SIG-M5 treated with dmso at 0.1 percent for 504 hours (cell line): ENCODE results near the gene HK2.
"Not testable (repeated sequence)": the region's sequence is repeated elsewhere in the genome, so short reads cannot be mapped to it uniquely, and the experiment has no call there.

ENCODE experiments used
- DNase-seq: peaks from one replicate; lab custom pipeline; 2025; ENCODE audit not compliant: unreplicated experiment; lab: John Stamatoyannopoulos, UW

Gene HK2

DNA sequence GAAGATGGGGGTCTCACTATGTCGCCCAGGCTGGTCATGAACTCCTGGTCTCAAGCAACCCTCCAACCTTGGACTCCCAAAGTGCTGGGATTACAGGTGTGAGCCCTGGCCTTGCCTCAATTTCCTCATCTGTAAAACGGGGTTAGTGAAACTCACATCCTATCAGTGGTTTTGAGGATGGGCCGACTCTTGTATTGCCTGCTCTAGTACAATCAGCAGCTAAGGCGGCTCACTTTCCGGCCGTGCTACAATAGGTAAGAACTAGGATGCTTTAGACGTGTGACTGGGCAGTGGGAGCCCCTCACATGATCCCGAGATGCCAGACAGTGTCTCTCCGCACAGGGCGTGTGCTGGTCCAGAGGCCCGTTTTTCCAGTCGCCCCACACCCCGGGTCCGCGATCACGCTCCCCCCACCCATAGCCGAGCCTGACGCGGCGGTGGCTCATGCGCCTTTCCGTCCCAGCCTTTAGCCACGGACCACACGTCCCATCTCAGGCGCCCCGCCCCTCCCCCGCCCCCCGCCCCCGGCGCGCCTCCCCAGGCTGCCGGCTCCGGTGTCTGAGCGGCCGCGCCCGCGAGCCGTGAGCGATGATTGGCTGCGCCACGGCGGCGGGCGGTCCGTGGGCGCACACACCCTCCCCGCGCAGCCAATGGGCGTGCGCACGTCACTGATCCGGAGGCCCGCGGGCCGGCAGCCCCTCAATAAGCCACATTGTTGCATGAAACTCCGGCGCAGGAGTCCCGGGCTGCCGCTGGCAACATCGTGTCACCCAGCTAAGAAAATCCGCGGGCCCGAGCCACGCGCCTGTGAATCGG, at the start of gene HK2:
TSS of gene HK2 (plus strand) at position 710 of the 816 bp plus-strand sequence. CDS start 454 bp downstream, outside the sequence.
- DNase-seq = peak; percentile 91

- peak; percentile 42 for DNase-seq
Measured at GRCh38 chr2:74789271-74789670, 44.7 kb upstream of the HK2 start.

DNA sequence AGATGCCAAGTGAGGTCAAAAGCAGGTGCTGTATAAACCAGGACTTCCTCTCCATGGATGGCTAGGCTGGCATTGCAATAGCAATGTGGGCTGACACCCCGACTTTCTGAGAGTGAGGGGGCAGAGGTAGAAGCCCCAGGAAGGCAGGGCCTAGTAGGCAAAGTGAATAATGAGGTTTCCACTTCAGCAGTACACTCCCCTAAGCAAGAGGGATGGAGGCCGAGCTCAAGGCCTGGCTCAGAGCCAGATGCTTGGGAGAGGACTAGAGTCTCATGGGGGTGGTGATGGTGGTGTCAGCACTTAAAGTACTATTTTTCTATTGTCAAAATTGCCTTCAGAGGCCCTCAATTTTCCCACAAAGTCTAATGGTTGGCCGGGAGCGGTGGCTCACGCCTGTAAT, 41.6 kb upstream of the HK2 start:
- DNase-seq = no peak

- DNase-seq = not testable (repeated sequence)
Measured at GRCh38 chr2:74794878-74795277, 39.0 kb upstream of the HK2 start.

DNA sequence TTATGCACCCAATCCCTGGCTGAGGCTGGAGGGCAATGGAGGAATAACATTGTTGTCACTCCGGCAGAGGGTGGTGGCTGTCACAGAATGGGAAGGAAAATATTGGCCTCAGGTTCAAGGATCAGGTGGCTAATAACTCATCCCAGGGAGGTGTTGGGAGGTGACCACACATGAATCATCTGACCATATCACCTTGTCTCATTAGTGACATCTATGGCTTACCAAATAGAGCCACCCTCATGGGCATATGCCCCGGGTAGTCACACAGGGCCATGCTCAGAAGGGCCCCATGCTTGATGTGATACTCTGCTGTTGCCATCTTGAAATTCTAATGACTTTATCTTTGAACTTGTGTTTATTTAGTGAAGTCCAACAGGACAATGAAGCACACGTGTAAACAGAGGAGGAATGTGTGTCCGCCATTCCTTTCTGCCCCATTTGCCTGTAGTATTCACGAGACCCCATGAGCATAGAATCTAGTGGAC, 27.5 kb upstream of the HK2 start:
- no peak for DNase-seq

DNA sequence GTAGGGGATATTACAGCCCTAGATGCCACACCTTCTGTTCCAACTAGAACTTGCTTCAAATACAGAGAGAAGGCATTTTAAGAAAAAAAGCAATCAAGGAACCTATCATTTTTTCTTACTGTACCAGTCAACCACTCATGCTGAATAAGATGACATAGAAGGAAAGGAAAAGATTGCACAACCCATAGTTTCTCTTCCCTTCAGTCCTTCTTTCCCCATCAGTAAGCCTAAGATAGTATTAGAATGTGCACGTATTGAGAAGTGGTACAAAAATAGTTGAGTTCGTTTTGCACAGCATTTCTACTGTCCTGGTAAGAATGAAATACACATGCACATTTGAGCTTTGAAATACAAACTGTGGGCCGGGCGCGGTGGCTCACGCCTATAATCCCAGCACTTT, 27.0 kb upstream of the HK2 start:
- peak; percentile 99 for DNase-seq

DNA sequence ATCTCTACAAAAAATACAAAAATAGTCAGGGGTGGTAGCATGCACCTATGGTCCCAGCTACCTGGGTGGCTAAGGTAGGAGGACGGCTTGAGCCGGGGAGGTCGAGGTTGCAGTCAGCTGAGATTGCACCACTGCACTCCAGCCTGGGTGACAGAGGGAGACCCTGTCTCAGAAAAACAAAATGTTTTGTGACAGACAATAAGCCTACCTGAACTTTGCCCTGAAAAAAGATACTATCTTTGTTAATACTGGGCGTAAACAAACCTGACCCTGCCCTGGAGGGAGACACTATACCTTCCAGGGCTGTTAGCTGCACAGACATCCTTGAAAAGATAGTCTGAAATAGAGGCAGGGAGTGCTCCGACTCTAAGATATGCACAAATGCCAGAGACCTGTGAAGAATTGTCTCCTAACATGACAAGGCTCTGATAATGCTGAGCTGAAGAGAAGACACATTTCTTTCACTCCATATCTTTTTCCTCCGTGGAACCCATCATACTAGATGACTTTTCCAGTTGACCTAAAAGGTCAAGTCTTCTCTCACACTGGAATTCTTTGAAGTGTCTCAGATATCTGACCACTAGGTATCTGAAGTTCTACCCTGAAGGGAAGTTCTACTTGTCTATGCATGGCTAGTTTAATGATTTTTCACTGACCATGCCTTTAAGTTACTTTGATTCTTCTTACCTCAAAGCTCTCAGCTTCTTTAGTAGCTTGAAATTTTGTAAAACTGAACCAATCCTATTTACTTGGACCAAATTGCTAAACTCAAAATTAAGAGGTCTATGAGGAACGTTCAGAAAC, 20.9 kb upstream of the HK2 start:
- no peak for DNase-seq

- DNase-seq = no peak
Measured at GRCh38 chr2:74814102-74814501, 19.8 kb upstream of the HK2 start.

DNA sequence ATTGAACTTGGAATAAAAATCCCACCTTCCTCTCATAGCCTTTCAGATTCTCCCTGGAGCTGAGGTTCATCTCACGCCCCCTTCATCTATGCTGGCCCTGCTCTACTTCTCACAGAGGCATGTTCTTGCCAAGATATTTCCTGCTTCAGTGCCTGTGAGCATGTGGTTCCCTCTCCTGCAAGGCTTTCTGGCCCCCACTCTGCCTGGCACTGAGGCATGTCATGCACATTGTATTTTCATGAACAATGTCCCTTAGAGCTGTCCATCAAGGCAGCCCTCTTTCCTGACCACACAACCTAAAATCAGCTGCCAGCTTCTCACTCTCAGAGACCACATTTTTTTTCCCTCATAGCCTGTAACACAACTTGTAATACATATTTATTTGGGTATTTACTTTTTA, 18.0 kb upstream of the HK2 start:
- no peak for DNase-seq

DNA sequence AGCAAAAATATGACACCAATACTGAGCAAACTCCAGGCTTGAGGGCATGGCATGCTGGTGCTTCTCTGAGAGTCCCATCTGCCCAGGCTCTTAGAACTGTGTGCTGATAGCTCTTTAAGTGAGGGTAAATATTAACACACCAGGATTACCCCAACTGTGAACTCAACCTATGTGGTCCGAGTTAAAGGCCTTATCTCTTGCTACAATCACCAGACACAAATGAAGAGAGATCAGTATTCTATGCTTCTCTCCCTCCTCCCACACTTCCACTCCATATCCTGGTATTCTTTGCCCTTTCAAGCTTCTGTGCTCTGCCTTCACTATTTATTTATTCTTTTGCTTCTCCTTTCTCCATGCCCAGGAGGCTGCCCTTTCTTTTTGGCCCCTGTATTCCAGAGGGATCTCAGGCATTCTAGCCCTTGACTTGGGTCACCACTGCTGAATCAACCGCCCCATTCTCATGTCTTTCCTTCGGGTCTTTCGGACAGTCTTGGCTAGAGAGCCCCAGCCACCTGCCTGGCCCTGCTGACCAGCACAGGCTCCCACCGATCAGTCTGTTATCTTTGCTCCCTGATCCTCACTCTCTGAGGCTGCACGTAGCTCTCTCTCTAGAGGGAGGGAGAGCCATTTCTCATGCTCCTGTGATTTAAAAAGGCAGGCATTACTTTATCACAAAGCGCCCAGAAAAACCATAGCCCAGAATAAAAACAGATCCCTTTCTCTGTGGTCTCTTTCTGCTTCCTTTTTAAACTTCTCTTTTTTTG, 17.2 kb upstream of the HK2 start:
- peak; percentile 84 for DNase-seq

GRCh38 chr2:74817304-74817675, 16.6 kb upstream of the HK2 start:
- DNase-seq = peak; percentile 84

DNA sequence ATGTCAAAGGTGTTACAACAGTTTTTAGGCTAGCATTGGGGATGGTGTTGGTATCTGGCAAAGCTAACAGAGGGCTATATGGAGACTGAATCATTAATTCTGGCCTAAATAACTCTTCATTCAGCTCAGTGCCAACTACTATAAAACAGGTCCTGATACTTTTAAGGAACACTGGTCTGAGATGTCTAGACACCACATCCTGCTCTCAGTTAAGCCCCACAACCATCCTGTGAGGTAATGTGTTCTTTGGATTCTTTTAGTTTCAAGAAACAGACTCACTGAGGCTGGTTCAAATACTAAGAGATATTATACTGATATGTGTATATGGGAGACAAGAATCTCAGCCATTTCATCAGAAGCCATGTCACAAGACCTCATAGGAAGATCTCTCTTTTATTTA, 14.2 kb upstream of the HK2 start:
- no peak for DNase-seq

DNA sequence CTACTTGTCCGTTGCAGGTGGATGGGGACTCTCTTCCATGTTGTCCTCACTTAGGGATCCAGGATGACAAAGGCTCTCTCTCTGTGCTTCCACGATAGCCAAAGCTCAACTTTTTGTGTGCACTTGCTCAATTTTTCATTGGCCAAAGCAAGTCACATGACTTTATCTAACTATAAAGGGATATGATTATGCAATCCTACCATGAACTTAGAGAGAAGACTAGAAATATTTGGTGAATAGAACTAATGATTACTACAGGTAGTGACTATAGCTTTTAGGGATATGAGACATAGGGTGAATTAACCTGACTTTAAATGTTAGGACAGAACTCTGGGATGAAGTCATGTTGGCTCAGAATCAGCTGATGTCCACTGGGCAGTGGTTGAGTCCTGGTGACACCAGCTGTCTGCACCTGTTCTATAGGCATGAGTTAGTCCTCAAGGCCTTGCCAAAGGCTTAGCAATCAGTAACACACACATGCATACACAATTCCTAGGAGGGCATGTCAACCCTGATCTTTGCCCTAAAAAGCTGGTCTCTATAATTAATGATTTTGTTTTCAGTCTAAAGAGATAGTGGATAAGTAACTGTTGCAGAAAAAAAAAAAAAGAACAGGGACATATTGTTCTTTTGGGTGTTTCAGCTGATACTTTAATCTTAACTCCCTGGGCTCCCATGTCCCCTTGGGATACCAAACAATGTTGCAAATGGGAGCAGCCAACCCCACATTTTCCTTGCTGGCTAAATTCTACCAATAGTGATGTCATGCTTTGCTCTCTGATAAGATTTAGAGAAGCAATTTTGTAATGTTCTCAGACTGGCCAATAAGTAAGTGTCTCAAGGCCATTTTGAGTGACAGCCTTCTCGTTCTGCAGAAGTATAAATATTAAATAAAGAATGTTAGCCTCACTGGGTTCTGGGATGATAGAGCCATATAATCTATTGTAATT, 12.5 kb upstream of the HK2 start:
- no peak for DNase-seq

DNA sequence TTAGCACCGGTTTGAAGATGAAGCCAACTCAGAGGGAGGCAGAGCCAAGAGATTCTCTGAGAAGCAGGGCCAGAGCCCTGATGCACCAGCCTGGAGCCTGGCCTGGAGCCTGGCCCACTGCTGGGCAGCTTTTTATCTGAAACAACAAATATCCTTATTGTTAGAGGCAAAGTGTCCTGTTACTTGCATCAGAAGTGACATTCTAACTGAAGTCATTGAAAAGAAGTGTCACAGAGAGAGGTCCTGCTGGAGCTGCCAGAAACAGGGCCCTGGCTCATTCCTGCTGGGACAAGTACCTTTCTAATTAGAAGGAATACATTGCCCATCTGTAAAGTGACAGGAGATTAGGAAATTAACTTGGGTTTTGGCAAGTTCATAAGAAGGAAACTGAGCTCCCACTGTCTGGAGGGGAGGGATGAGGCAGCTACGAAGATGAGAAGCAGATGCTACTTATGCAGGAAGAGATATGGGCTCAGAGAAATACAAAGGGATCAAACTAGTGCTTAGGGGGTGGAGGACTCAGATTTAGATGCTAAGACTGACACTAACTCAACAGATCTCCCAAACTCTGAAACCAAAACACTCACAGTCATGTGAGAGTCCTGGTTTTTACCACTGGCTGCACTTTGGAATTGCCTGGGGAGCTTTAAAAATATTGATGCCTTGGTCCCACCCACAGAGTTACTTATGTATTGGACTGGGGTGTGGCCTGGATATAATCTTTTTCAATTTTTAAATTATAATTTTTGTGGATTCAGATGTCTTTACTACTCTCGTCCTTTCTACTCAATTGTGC, 11.0 kb upstream of the HK2 start:
- DNase-seq = no peak

DNA sequence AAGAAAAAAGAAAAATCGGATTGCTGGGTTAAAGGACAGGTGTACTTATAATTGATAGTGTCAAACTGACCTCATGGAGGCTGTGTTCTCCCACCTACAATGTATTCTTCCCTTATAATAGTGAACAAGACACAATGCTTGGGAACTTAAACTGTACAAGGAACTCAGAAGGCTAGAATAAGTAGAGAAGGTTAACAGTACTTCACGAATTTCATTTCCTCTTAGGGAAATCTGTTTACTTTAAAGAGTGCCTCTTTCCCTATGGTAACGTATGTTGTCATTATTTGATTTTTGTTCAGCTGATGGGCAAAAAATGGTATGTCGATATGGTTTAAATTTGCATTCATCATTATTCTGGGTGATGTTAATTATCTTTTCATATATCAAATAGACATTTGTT, 9.2 kb upstream of the HK2 start:
- DNase-seq = peak; percentile 63

- no peak for DNase-seq
Measured at GRCh38 chr2:74828543-74828942, 5.4 kb upstream of the HK2 start.

- DNase-seq = peak; percentile 82
Measured at GRCh38 chr2:74831693-74832530, 2.0 kb upstream of the HK2 start.

DNA sequence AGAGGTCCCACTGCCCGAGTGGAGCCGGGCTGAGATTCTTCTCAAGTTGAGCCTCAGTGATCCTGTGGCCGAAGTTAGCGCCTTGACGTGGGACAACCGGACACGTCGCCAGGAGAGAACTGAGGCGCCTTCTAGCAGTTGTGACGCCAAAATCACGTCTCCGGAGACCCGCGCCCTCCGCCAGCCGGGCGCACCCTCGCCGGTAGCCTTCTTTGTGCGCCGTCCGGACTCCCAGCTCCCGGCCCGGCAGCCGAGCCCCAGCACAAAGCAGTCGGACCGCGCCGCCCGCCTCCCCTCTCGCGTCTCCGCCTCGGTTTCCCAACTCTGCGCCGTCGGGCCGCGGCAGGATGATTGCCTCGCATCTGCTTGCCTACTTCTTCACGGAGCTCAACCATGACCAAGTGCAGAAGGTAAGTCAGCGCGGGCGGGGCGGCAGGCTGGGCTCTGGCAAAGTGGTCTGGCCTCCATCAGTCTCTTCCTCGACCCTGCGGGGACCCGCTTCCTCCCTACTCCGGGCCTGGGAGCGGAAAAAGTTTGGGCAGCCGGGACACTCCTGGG, 386 bp downstream of the HK2 start:
- DNase-seq = not testable (repeated sequence)
